HG02973 (cell line): ENCODE data around the gene SSH2.
"Not testable (repeated sequence)": the region's sequence is repeated elsewhere in the genome, so short reads cannot be mapped to it uniquely, and the experiment has no call there.

Experiments
- ATAC-seq: cut with Tn5 transposase; IDR thresholded peaks from one replicate; pipeline ENCODE4 v1.9.1; 2021; ENCODE audit warnings: moderate library complexity; ENCODE audit not compliant: unreplicated experiment

The SSH2 gene

GRCh38 chr17:29881256-29881655 lies 48.8 kb downstream of the SSH2 start:
- no peak for ATAC-seq

GRCh38 chr17:29880031-29880430 lies 50.0 kb downstream of the SSH2 start:
- no peak for ATAC-seq

- ATAC-seq, result no peak
Observed at GRCh38 chr17:29874931-29875596, 55.0 kb downstream of the SSH2 start.

GRCh38 chr17:29874358-29874757 lies 55.7 kb downstream of the SSH2 start:
- not testable (repeated sequence) for ATAC-seq

- ATAC-seq, result no peak
Observed at GRCh38 chr17:29873476-29873875, 56.6 kb downstream of the SSH2 start.

- no peak for ATAC-seq
Observed at GRCh38 chr17:29870836-29871465, 59.1 kb downstream of the SSH2 start.

- no peak for ATAC-seq
Observed at GRCh38 chr17:29867643-29868181, 62.3 kb downstream of the SSH2 start.

- ATAC-seq, result no peak
Observed at GRCh38 chr17:29866746-29867404, 63.2 kb downstream of the SSH2 start.

- no peak for ATAC-seq
Observed at GRCh38 chr17:29864615-29865014, 65.4 kb downstream of the SSH2 start.

GRCh38 chr17:29864123-29864522 lies 65.9 kb downstream of the SSH2 start:
- ATAC-seq, result not testable (repeated sequence)

- ATAC-seq, result no peak
Observed at GRCh38 chr17:29862951-29863350, 67.1 kb downstream of the SSH2 start.

- ATAC-seq, result no peak
Observed at GRCh38 chr17:29862127-29862526, 67.9 kb downstream of the SSH2 start.

GRCh38 chr17:29859445-29859844 lies 70.6 kb downstream of the SSH2 start:
- ATAC-seq, result not testable (repeated sequence)

GRCh38 chr17:29857823-29858222 lies 72.2 kb downstream of the SSH2 start:
- ATAC-seq, result no peak

GRCh38 chr17:29857105-29857504 lies 72.9 kb downstream of the SSH2 start:
- not testable (repeated sequence) for ATAC-seq

- no peak for ATAC-seq
Observed at GRCh38 chr17:29855686-29856085, 74.3 kb downstream of the SSH2 start.

- ATAC-seq, result no peak
Observed at GRCh38 chr17:29848737-29849136, 81.3 kb downstream of the SSH2 start.

- ATAC-seq, result no peak
Observed at GRCh38 chr17:29847527-29848400, 82.3 kb downstream of the SSH2 start.

- no peak for ATAC-seq
Observed at GRCh38 chr17:29847118-29847517, 82.9 kb downstream of the SSH2 start.

GRCh38 chr17:29846298-29846697 lies 83.7 kb downstream of the SSH2 start:
- ATAC-seq, result no peak
